ENCODE data around the gene DSCAM. TPM values are rescaled to one million over a fixed set of nuclear protein-coding genes. Genes with fewer than 3 reads are reported as not detected.

The DSCAM gene
- total and polyA plus RNA-seq, 10 donors: 0.02 to 2.7 (median 2.0) TPM

- no peak for TF ChIP-seq POLR2AphosphoS5 (IDR thresholded peaks at IDR 0.05)
- no peak for TF ChIP-seq POLR2A (IDR thresholded peaks at IDR 0.05)
- TF ChIP-seq CTCF (IDR thresholded peaks at IDR 0.05 in 8 of 11, conservative IDR thresholded peaks at IDR 0.05 in 3 of 11): no peak
- Histone ChIP-seq H3K27ac (no peak overlapping the region), H3K4me1 (peaks cover 0 to 5% (median 0%) of the 10 kb centered on the region in 6 donors), H3K27me3 (replicated peaks in 1 of 7) (peaks cover 0 to 6% (median 0%) of the 10 kb centered on the region in 7 donors), H3K4me3 (no peak overlapping the region), H3K36me3 (no peaks in the 10 kb centered on the region), H3K9me3 (peaks cover 0 to 3% (median 0%) of the 10 kb centered on the region in 8 donors)
- intact Hi-C loops (cut with DNase I; ENCODE audit: low total_unique reads): loop anchor here (10.0 kb wide), 1 partner anchor 239 kb away; no protein-coding TSS in a partner anchor
- WGBS, 5 donors: 83 to 90% (median 85%) methylated on average over 5 of the region's 5 CpGs
- no peak for DNase-seq
Measured at GRCh38 chr21:40383951-40384350, 463.0 kb downstream of the DSCAM start.

GRCh38 chr21:40381111-40381510 lies 465.8 kb downstream of the DSCAM start:
- no peak for TF ChIP-seq CTCF (IDR thresholded peaks at IDR 0.05 in 8 of 11, conservative IDR thresholded peaks at IDR 0.05 in 3 of 11)
- TF ChIP-seq POLR2AphosphoS5 (IDR thresholded peaks at IDR 0.05): no peak
- no peak for TF ChIP-seq POLR2A (IDR thresholded peaks at IDR 0.05)
- Histone ChIP-seq H3K9me3 (peaks cover 0 to 3% (median 0%) of the 10 kb centered on the region in 8 donors), H3K27ac (no peak overlapping the region), H3K4me3 (no peak overlapping the region), H3K4me1 (peaks cover 0 to 1% (median 0%) of the 10 kb centered on the region in 6 donors), H3K36me3 (no peaks in the 10 kb centered on the region), H3K27me3 (replicated peaks in 1 of 7) (no peaks in the 10 kb centered on the region)
- intact Hi-C loops (cut with DNase I; ENCODE audit: low total_unique reads): loop anchor here (10.0 kb wide), 1 partner anchor 236 kb away; no protein-coding TSS in a partner anchor
- WGBS, 5 donors: 71 to 77% (median 73%) methylated on average over 5 of the region's 5 CpGs
- no peak for DNase-seq

- 83 to 93% (median 90%) methylated on average over 11 of the region's 11 CpGs for WGBS, 5 donors
- H3K4me1 ChIP-seq: no peaks in the 10 kb centered on the region
- no peak overlapping the region for H3K4me3 ChIP-seq
- no peak for DNase-seq
- H3K27ac ChIP-seq: no peak overlapping the region
- H3K9me3 ChIP-seq: peaks cover 0 to 3% (median 0%) of the 10 kb centered on the region in 8 donors
- no peak for TF ChIP-seq POLR2AphosphoS5 (IDR thresholded peaks at IDR 0.05)
- no peak for TF ChIP-seq POLR2A (IDR thresholded peaks at IDR 0.05)
- no peak for TF ChIP-seq CTCF (IDR thresholded peaks at IDR 0.05 in 8 of 11, conservative IDR thresholded peaks at IDR 0.05 in 3 of 11)
- H3K27me3 ChIP-seq (replicated peaks in 1 of 7): no peaks in the 10 kb centered on the region
- no peaks in the 10 kb centered on the region for H3K36me3 ChIP-seq
- intact Hi-C loops (cut with DNase I; ENCODE audit: low total_unique reads): loop anchor here (10.0 kb wide), 1 partner anchor 235 kb away; no protein-coding TSS in a partner anchor
Measured at GRCh38 chr21:40379881-40380810, 466.8 kb downstream of the DSCAM start.

- Histone ChIP-seq H3K27ac (no peak overlapping the region), H3K36me3 (no peaks in the 10 kb centered on the region), H3K4me3 (no peak overlapping the region), H3K27me3 (replicated peaks in 1 of 7) (no peaks in the 10 kb centered on the region), H3K9me3 (peaks cover 0 to 3% (median 0%) of the 10 kb centered on the region in 8 donors), H3K4me1 (no peaks in the 10 kb centered on the region)
- no peak for TF ChIP-seq POLR2AphosphoS5 (IDR thresholded peaks at IDR 0.05)
- no peak for TF ChIP-seq CTCF (IDR thresholded peaks at IDR 0.05 in 8 of 11, conservative IDR thresholded peaks at IDR 0.05 in 3 of 11)
- no peak for TF ChIP-seq POLR2A (IDR thresholded peaks at IDR 0.05)
- DNase-seq: no peak
- intact Hi-C loops (cut with DNase I; ENCODE audit: low total_unique reads): no loop called here
- WGBS, 5 donors: 93 to 98% (median 94%) methylated on average over 5 of the region's 5 CpGs
Measured at GRCh38 chr21:40377135-40377534, 469.8 kb downstream of the DSCAM start.

Data from spleen (tissue), 11 donors.